Suppressor macrophage treated with lipopolysaccharide for 4 hours (primary cell): ENCODE results near the gene STAT2.
"Not testable (repeated sequence)": the region's sequence is repeated elsewhere in the genome, so short reads cannot be mapped to it uniquely, and the experiment has no call there.

Experiments
- DNase-seq: peaks from one replicate; pipeline ENCODE4 v3.0.0-alpha.2; 2020

STAT2 gene

GRCh38 chr12:56324206-56324605 is 35.7 kb downstream of the STAT2 start:
- DNase-seq, result no peak

GRCh38 chr12:56321610-56322009 is 38.3 kb downstream of the STAT2 start:
- DNase-seq, result not testable (repeated sequence)

GRCh38 chr12:56321027-56321426 is 38.9 kb downstream of the STAT2 start:
- peak; percentile 84 for DNase-seq

GRCh38 chr12:56317675-56318074 is 42.2 kb downstream of the STAT2 start:
- no peak for DNase-seq

- DNase-seq, result peak; percentile 96
Measured at GRCh38 chr12:56315622-56316473, 44.1 kb downstream of the STAT2 start, which contains the start of gene CNPY2. CNPY2 (minus strand) TSS chr12:56315988; CDS start chr12:56315217, 771 bp downstream.

- no peak for DNase-seq
Measured at GRCh38 chr12:56315249-56315621, 44.7 kb downstream of the STAT2 start.

- DNase-seq, result no peak
Measured at GRCh38 chr12:56311003-56311402, 48.9 kb downstream of the STAT2 start.

- no peak for DNase-seq
Measured at GRCh38 chr12:56308714-56309113, 51.2 kb downstream of the STAT2 start.

GRCh38 chr12:56307221-56307965 is 52.5 kb downstream of the STAT2 start:
- no peak for DNase-seq

GRCh38 chr12:56304872-56305590 is 54.9 kb downstream of the STAT2 start:
- DNase-seq, result no peak

- DNase-seq, result no peak
Measured at GRCh38 chr12:56304276-56304675, 55.6 kb downstream of the STAT2 start.

- DNase-seq, result no peak
Measured at GRCh38 chr12:56300644-56301464, 59.1 kb downstream of the STAT2 start.

GRCh38 chr12:56299853-56300643 is 59.9 kb downstream of the STAT2 start, which contains the start of gene CS:
CS (minus strand) TSS chr12:56300330; CDS start chr12:56300201, 129 bp downstream.
- peak; percentile 100 for DNase-seq

GRCh38 chr12:56299308-56299852 is 60.5 kb downstream of the STAT2 start:
- DNase-seq, result no peak

GRCh38 chr12:56298828-56299227 is 61.1 kb downstream of the STAT2 start:
- DNase-seq, result no peak

GRCh38 chr12:56297400-56297799 is 62.5 kb downstream of the STAT2 start:
- DNase-seq, result no peak

GRCh38 chr12:56296295-56296694 is 63.6 kb downstream of the STAT2 start:
- peak; percentile 45 for DNase-seq

- no peak for DNase-seq
Measured at GRCh38 chr12:56293795-56294194, 66.1 kb downstream of the STAT2 start.
